Activated CD8-positive, alpha-beta T cell treated with anti-CD3 and anti-CD28 coated beads, Interleukin-2, amount 10 ng/mL, durations not matched to agents 7 days and 5 days (primary cell): ENCODE data around the gene C1orf232. TPM values are rescaled to one million over a fixed set of nuclear protein-coding genes. Genes with fewer than 3 reads are reported as not detected.

Experiments used
- ATAC-seq: fragments of 150-1000 bp; cut with Tn5 transposase; one replicate; pipeline ENCODE4 v1.10.0; 2021; ENCODE audit warnings: moderate library complexity
- CTCF ChIA-PET: fragments of 350-600 bp; sonication (Branson Sonifier 250); formaldehyde crosslinking; loops from one replicate; lab custom pipeline; 2021; ENCODE audit warnings: antibody characterized with exemption; lab: Charles Lee
- POLR2A ChIA-PET: fragments of 350-600 bp; sonication (Branson Sonifier 250); formaldehyde crosslinking; loops from one replicate; lab custom pipeline; 2021; ENCODE audit warnings: antibody characterized with exemption; lab: Charles Lee
- DNase-seq: peaks from one replicate; pipeline ENCODE4 v3.0.0-alpha.2; 2020
- H3K27ac Mint-ChIP-seq: one replicate; pipeline ENCODE4 v1.8.0; 2021; ENCODE audit warnings: mild to moderate bottlenecking, mixed read lengths
- H3K27me3 Mint-ChIP-seq: one replicate; pipeline ENCODE4 v1.8.0; 2021; ENCODE audit warnings: low read depth, mixed read lengths
- H3K36me3 Mint-ChIP-seq: one replicate; pipeline ENCODE4 v1.8.0; 2021; ENCODE audit warnings: low read depth, mixed read lengths
- H3K4me1 Mint-ChIP-seq: one replicate; pipeline ENCODE4 v1.8.0; 2021; ENCODE audit warnings: low read depth, mixed read lengths
- H3K4me3 Mint-ChIP-seq: one replicate; pipeline ENCODE4 v1.8.0; 2021; ENCODE audit warnings: mild to moderate bottlenecking, mixed read lengths
- H3K9me3 Mint-ChIP-seq: one replicate; pipeline ENCODE4 v1.8.0; 2022; ENCODE audit warnings: mixed read lengths; ENCODE audit not compliant: insufficient read depth
- total RNA-seq, 2 experiments: library from RNA; stranded (reverse); gene quantifications; one replicate each; pipeline ENCODE4 v1.2.3, GENCODE V29; 2021

Gene C1orf232
- total RNA-seq, 2 experiments from 2014 or later = not detected

DNA sequence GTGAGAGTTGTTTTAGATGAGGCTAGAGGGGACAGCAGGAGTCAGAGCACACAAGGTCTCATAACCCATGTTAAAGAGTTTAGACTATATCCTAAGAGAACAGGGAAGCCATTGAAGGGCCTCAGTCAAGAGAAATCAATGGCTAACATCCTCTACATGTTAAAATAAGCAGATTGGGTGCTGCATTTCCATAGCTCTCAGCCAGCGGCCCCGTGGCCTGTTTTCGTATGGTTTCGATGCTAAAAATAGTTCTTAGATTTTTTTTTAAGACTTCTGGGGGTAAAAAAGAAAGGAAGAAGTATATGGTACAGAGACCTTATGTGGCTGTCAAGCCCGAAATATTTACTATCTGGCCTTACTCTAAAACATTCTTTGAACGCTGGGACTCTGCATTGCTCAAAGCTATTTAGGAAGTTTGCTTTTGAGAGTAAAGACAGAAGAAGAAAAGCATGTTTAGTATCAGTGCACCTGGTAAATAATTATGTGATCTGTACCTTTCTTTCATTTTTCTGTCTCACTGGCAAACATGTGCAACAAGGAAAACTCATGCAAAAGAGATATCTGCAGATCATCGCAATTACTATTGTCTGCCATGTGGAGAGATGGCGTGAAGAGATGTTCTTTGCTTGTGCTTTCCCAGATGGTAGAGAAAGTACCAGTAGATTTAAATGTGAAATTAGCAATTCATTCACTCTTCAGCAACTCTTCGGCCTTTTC is 48.7 kb downstream of the C1orf232 start:
- H3K27ac Mint-ChIP-seq = peak overlapping the region; percentile 76
- CTCF ChIA-PET = interaction anchor here (0.6 to 17.1 kb wide), 6 partner anchors 10 to 114 kb away, joined by 3 to 317 read pairs (median 4); partner anchors contain the start of genes CEP85 and ZNF593
- H3K4me1 Mint-ChIP-seq = peaks cover 49% of the 10 kb centered on the region
- peaks cover 62% of the 10 kb centered on the region for H3K36me3 Mint-ChIP-seq
- POLR2A ChIA-PET = interaction anchor here (0.6 to 1.4 kb wide), 2 partner anchors 19 to 22 kb away, joined by 3 read pairs; no protein-coding TSS in a partner anchor
- ATAC-seq = peak; percentile 42
- peak overlapping the region; percentile 59 for H3K4me3 Mint-ChIP-seq
- no peaks in the 10 kb centered on the region for H3K27me3 Mint-ChIP-seq
- H3K9me3 Mint-ChIP-seq = no peaks in the 10 kb centered on the region
- DNase-seq = peak; percentile 39

DNA sequence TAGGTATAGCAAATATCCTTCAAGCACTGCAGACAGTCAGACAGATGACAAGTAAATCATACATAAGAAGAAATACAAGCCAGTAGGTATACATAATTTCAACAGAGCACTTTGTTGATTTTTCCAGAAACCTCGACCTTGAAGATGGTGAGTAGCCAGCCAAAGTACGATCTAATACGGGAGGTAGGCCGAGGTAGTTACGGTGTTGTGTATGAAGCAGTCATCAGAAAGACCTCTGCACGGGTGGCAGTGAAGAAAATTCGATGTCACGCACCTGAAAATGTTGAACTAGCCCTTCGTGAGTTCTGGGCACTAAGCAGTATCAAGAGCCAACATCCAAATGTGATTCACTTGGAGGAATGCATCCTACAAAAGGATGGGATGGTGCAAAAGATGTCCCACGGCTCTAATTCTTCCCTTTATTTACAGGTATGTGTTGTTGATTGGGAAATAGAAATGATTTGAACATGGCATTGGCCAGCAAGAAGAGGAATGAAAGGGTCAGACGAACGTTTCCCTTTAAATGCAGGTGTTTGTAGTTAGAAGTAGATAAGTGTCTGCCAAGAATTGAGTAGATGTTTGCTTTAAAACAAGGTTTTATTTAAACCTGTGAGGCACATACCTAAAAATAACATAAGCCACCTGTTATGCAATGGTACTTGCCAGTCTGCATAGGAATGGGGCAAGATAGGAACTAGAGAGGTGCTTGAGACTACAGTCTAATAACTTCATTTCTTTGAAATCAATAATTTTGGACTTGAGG is 54.4 kb downstream of the C1orf232 start:
- H3K27me3 Mint-ChIP-seq = no peaks in the 10 kb centered on the region
- DNase-seq (no peak), ATAC-seq (no peak)
- peaks cover 40% of the 10 kb centered on the region for H3K4me1 Mint-ChIP-seq
- CTCF ChIA-PET = interaction anchor here (0.5 to 17.6 kb wide), 7 partner anchors 10 to 117 kb away, joined by 3 to 356 read pairs (median 4); partner anchors contain the start of genes PAFAH2 and ZNF593
- peaks cover 44% of the 10 kb centered on the region for H3K36me3 Mint-ChIP-seq
- no peak overlapping the region for H3K27ac Mint-ChIP-seq
- no peaks in the 10 kb centered on the region for H3K9me3 Mint-ChIP-seq
- POLR2A ChIA-PET = interaction anchor here (1.3 to 5.7 kb wide), 3 partner anchors 10 to 25 kb away, joined by 5 to 93 read pairs (median 20); no protein-coding TSS in a partner anchor
- no peak overlapping the region for H3K4me3 Mint-ChIP-seq

Other genes with a start within 250 kb of the C1orf232 start
- 10 to 100 TPM in 1 of 2 experiments, 1 to 10 TPM in 1; 9.1 to 10.9 TPM for gene PAFAH2, start 170.9 kb downstream of the C1orf232 start, total RNA-seq
- gene EXTL1, start 147.2 kb downstream of the C1orf232 start, total RNA-seq = not detected
- gene SLC30A2, start 122.8 kb downstream of the C1orf232 start, total RNA-seq = not detected
- under 1 TPM in 1 of 2 experiments, not detected in 1; 0.23 TPM for gene TRIM63, start 101.3 kb downstream of the C1orf232 start, total RNA-seq
- gene PDIK1L, start 57.1 kb downstream of the C1orf232 start, total RNA-seq = 10 to 100 TPM; 21.3 to 25.4 TPM
- not detected for gene FAM110D, start 9.9 kb downstream of the C1orf232 start, total RNA-seq
- 10 to 100 TPM; 28.4 to 31.1 TPM for gene ZNF593, start 945 bp upstream of the C1orf232 start, total RNA-seq
- not detected for gene ZNF593OS, start 2.9 kb upstream of the C1orf232 start, total RNA-seq
- 1 to 10 TPM; 1.4 to 2.2 TPM for gene CNKSR1, start 8.5 kb upstream of the C1orf232 start, total RNA-seq
- gene CATSPER4, start 21.6 kb upstream of the C1orf232 start, total RNA-seq = not detected
- 10 to 100 TPM; 48.7 to 49.1 TPM for gene CEP85, start 65.2 kb upstream of the C1orf232 start, total RNA-seq
- 100 to 1,000 TPM; 795 to 814 TPM for gene SH3BGRL3, start 111.1 kb upstream of the C1orf232 start, total RNA-seq
- gene UBXN11, start 137.7 kb upstream of the C1orf232 start, total RNA-seq = 10 to 100 TPM; 34.4 to 40.9 TPM
- gene CD52, start 149.0 kb upstream of the C1orf232 start, total RNA-seq = 1,000 to 10,000 TPM; 1,112 to 1,180 TPM
- gene CRYBG2, start 185.2 kb upstream of the C1orf232 start, total RNA-seq = 1 to 10 TPM; 7.6 to 8.7 TPM
- gene ZNF683, start 203.8 kb upstream of the C1orf232 start, total RNA-seq = 10 to 100 TPM; 24.0 to 26.6 TPM
- not detected for gene LIN28A, start 241.9 kb upstream of the C1orf232 start, total RNA-seq